Measurements from ENCODE around the gene CENPT.

The CENPT gene

GRCh38 chr16:67783353-67783725 lies 64.2 kb downstream of the CENPT start:
- H3F3A ChIP-seq (ENCODE audit: insufficient read depth) = no peaks in the 10 kb centered on the region
- H3K79me2 ChIP-seq (ENCODE audit: insufficient read depth, low read length) = no peaks in the 10 kb centered on the region
- TF ChIP-seq CTCF (IDR thresholded peaks at IDR 0.05; ENCODE audit: insufficient read depth, low read length, poor library complexity, severe bottlenecking) = no peak
- TF ChIP-seq EZH2phosphoT487 (conservative IDR thresholded peaks at IDR 0.05; ENCODE audit: low read length) = no peak
- no peaks in the 10 kb centered on the region for H3K36me3 ChIP-seq (ENCODE audit: low read length)
- H4K20me1 ChIP-seq (ENCODE audit: low read depth, low read length) = no peaks in the 10 kb centered on the region
- no peak overlapping the region for H3K4me2 ChIP-seq (ENCODE audit: low read depth, low read length, poor library complexity, severe bottlenecking)
- H3K27ac ChIP-seq (ENCODE audit: low read depth, low read length) = no peak overlapping the region
- H3K9me3 ChIP-seq (ENCODE audit: insufficient read depth, low read length) = no peaks in the 10 kb centered on the region
- no peak overlapping the region for H3K9ac ChIP-seq (ENCODE audit: low read length)
- no peaks in the 10 kb centered on the region for H3K27me3 ChIP-seq (ENCODE audit: low read length)
- H3K4me3 ChIP-seq (ENCODE audit: insufficient read depth, low read length, poor library complexity, severe bottlenecking) = no peak overlapping the region
- no peak overlapping the region for H2AFZ ChIP-seq (ENCODE audit: low read depth, low read length, severe bottlenecking)
- H3K9me2 ChIP-seq (replicated peaks; ENCODE audit: insufficient read depth, low read length) = no peaks in the 10 kb centered on the region

GRCh38 chr16:67782567-67783352 lies 64.7 kb downstream of the CENPT start:
- no peak overlapping the region for H3K9ac ChIP-seq (ENCODE audit: low read length)
- H3K9me3 ChIP-seq (ENCODE audit: insufficient read depth, low read length) = no peaks in the 10 kb centered on the region
- no peaks in the 10 kb centered on the region for H4K20me1 ChIP-seq (ENCODE audit: low read depth, low read length)
- no peak overlapping the region for H3K4me2 ChIP-seq (ENCODE audit: low read depth, low read length, poor library complexity, severe bottlenecking)
- TF ChIP-seq EZH2phosphoT487 (conservative IDR thresholded peaks at IDR 0.05; ENCODE audit: low read length) (no peak), CTCF (IDR thresholded peaks at IDR 0.05; ENCODE audit: insufficient read depth, low read length, poor library complexity, severe bottlenecking) (no peak)
- no peak overlapping the region for H3K27ac ChIP-seq (ENCODE audit: low read depth, low read length)
- H3K9me2 ChIP-seq (replicated peaks; ENCODE audit: insufficient read depth, low read length) = no peaks in the 10 kb centered on the region
- no peak overlapping the region for H2AFZ ChIP-seq (ENCODE audit: low read depth, low read length, severe bottlenecking)
- H3K27me3 ChIP-seq (ENCODE audit: low read length) = no peaks in the 10 kb centered on the region
- no peaks in the 10 kb centered on the region for H3K36me3 ChIP-seq (ENCODE audit: low read length)
- H3K4me3 ChIP-seq (ENCODE audit: insufficient read depth, low read length, poor library complexity, severe bottlenecking) = no peak overlapping the region
- no peaks in the 10 kb centered on the region for H3K79me2 ChIP-seq (ENCODE audit: insufficient read depth, low read length)
- no peaks in the 10 kb centered on the region for H3F3A ChIP-seq (ENCODE audit: insufficient read depth)

GRCh38 chr16:67781565-67781921 lies 66.0 kb downstream of the CENPT start:
- TF ChIP-seq EZH2phosphoT487 (conservative IDR thresholded peaks at IDR 0.05; ENCODE audit: low read length) = no peak
- TF ChIP-seq CTCF (IDR thresholded peaks at IDR 0.05; ENCODE audit: insufficient read depth, low read length, poor library complexity, severe bottlenecking) = no peak
- Histone ChIP-seq H3K27ac (ENCODE audit: low read depth, low read length) (no peak overlapping the region), H3K4me3 (ENCODE audit: insufficient read depth, low read length, poor library complexity, severe bottlenecking) (no peak overlapping the region), H4K20me1 (ENCODE audit: low read depth, low read length) (no peaks in the 10 kb centered on the region), H3K79me2 (ENCODE audit: insufficient read depth, low read length) (no peaks in the 10 kb centered on the region), H3K9me3 (ENCODE audit: insufficient read depth, low read length) (no peaks in the 10 kb centered on the region), H3F3A (ENCODE audit: insufficient read depth) (no peaks in the 10 kb centered on the region), H3K9me2 (replicated peaks; ENCODE audit: insufficient read depth, low read length) (no peaks in the 10 kb centered on the region), H3K4me2 (ENCODE audit: low read depth, low read length, poor library complexity, severe bottlenecking) (no peak overlapping the region), H3K9ac (ENCODE audit: low read length) (no peak overlapping the region), H2AFZ (ENCODE audit: low read depth, low read length, severe bottlenecking) (no peak overlapping the region), H3K36me3 (ENCODE audit: low read length) (no peaks in the 10 kb centered on the region), H3K27me3 (ENCODE audit: low read length) (no peaks in the 10 kb centered on the region)
